IMR-90 (cell line): ENCODE results near the gene PSRC1. TPM values are rescaled to one million over a fixed set of nuclear protein-coding genes. Genes with fewer than 3 reads are reported as not detected.

Experiments
- ATAC-seq: fragments of 200-7000 bp; cut with Tn5 transposase; 2 replicates; pipeline ENCODE4 v1.9.1; 2020; ENCODE audit warnings: low read depth, mild to moderate bottlenecking, moderate library complexity
- BruUV-seq: library from RNA; stranded (reverse); fragments of 400-500 nt; replicated peaks from 2 replicates; lab custom pipeline; 2021; lab: Mats Ljungman, UMichigan
- CTCF ChIA-PET: fragments of 300-600 bp; formaldehyde crosslinking; extraction: SDS; loops from one replicate; lab custom pipeline; 2021; ENCODE audit warnings: antibody characterized with exemption; lab: Yijun Ruan, JAX
- POLR2A ChIA-PET: fragments of 300-600 bp; sonication (Branson Sonifier 250); formaldehyde crosslinking; loops from one replicate; lab custom pipeline; 2022; ENCODE audit warnings: antibody characterized with exemption; ENCODE audit not compliant: unreplicated experiment; lab: Charles Lee
- DNase-seq: peaks from one replicate; pipeline ENCODE4 v3.0.0; 2013
- H2AFZ ChIP-seq: replicated peaks from 2 replicates; pipeline ENCODE3; 2013; ENCODE audit warnings: low read length, mild to moderate bottlenecking; ENCODE audit not compliant: poor library complexity
- H2AK5ac ChIP-seq: 2 replicates; pipeline ENCODE4 v1.6.1; 2013; ENCODE audit warnings: low read depth, low read length, inconsistent platforms
- H2AK9ac ChIP-seq: replicated peaks from 2 replicates; pipeline ENCODE3; 2013; ENCODE audit warnings: mild to moderate bottlenecking, low read depth, low read length, moderate library complexity; ENCODE audit not compliant: poor library complexity
- H2BK120ac ChIP-seq: 2 replicates; pipeline ENCODE4 v1.6.1; 2013; ENCODE audit warnings: low read depth, low read length, inconsistent platforms
- H2BK15ac ChIP-seq: 3 replicates; pipeline ENCODE4 v1.6.1; 2013; ENCODE audit warnings: low read depth, low read length, inconsistent platforms
- H2BK20ac ChIP-seq: 2 replicates; pipeline ENCODE4 v1.6.1; 2013; ENCODE audit warnings: low read depth, mild to moderate bottlenecking, inconsistent platforms, low read length, moderate library complexity
- H2BK5ac ChIP-seq: 2 replicates; pipeline ENCODE4 v1.6.1; 2013; ENCODE audit warnings: mild to moderate bottlenecking, low read depth, low read length, inconsistent platforms; ENCODE audit not compliant: poor library complexity, severe bottlenecking
- H3K14ac ChIP-seq: replicated peaks from 2 replicates; pipeline ENCODE4 v1.6.1; 2013; ENCODE audit warnings: low read depth, low read length, inconsistent platforms
- H3K18ac ChIP-seq: 2 replicates; pipeline ENCODE4 v1.6.1; 2013; ENCODE audit warnings: low read depth, low read length, control low read depth
- H3K23ac ChIP-seq: 2 replicates; pipeline ENCODE4 v1.6.1; 2013; ENCODE audit warnings: low read depth, low read length, inconsistent platforms
- H3K27ac ChIP-seq: 2 replicates; pipeline ENCODE4 v1.5.1; 2013; ENCODE audit warnings: mild to moderate bottlenecking, control low read depth, low read length; ENCODE audit not compliant: insufficient read depth
- H3K27me3 ChIP-seq: 2 replicates; pipeline ENCODE4 v1.6.1; 2013; ENCODE audit warnings: low read length; ENCODE audit not compliant: control insufficient read depth, insufficient read depth
- H3K36me3 ChIP-seq: 2 replicates; pipeline ENCODE4 v1.6.1; 2013; ENCODE audit warnings: low read length, mixed read lengths; ENCODE audit not compliant: control insufficient read depth, insufficient read depth
- H3K4ac ChIP-seq: 2 replicates; pipeline ENCODE4 v1.6.1; 2013; ENCODE audit warnings: low read depth, low read length, inconsistent platforms
- H3K4me1 ChIP-seq: 2 replicates; pipeline ENCODE4 v1.6.1; 2013; ENCODE audit warnings: low read length, mixed read lengths; ENCODE audit not compliant: control insufficient read depth, insufficient read depth
- H3K4me2 ChIP-seq: 2 replicates; pipeline ENCODE4 v1.6.1; 2013; ENCODE audit warnings: low read depth, mild to moderate bottlenecking, control low read depth, low read length, moderate library complexity
- H3K4me3 ChIP-seq: 2 replicates; pipeline ENCODE4 v1.5.1; 2013; ENCODE audit warnings: low read depth, mild to moderate bottlenecking, control low read depth, low read length, moderate library complexity; ENCODE audit not compliant: insufficient read depth
- H3K56ac ChIP-seq: 2 replicates; pipeline ENCODE4 v1.6.1; 2013; ENCODE audit warnings: low read length, inconsistent platforms; ENCODE audit not compliant: insufficient read depth; ENCODE audit errors: extremely low read depth
- H3K79me1 ChIP-seq, 2 experiments: 2 replicates each; pipeline ENCODE4 v1.6.1; 2013; ENCODE audit warnings: low read length in 2 of 2, inconsistent platforms in 1 of 2, low read depth in 1 of 2
- H3K9ac ChIP-seq: 2 replicates; pipeline ENCODE4 v1.6.1; 2013; ENCODE audit warnings: low read depth, low read length, control low read depth
- H3K9me1 ChIP-seq: 2 replicates; pipeline ENCODE4 v1.6.1; 2013; ENCODE audit warnings: low read length, inconsistent platforms; ENCODE audit not compliant: insufficient read depth
- H3K9me3 ChIP-seq: 2 replicates; pipeline ENCODE4 v1.6.1; 2013; ENCODE audit warnings: low read length; ENCODE audit not compliant: control insufficient read depth, insufficient read depth
- H4K20me1 ChIP-seq: 2 replicates; pipeline ENCODE4 v1.6.1; 2013; ENCODE audit warnings: low read length, inconsistent platforms; ENCODE audit not compliant: insufficient read depth
- H4K5ac ChIP-seq: 2 replicates; pipeline ENCODE4 v1.6.1; 2013; ENCODE audit warnings: mild to moderate bottlenecking, low read depth, low read length, control low read depth
- H4K8ac ChIP-seq, 2 experiments: 2 replicates each; pipeline ENCODE4 v1.6.1; 2013; ENCODE audit warnings: low read depth in 2 of 2, low read length in 2 of 2, control low read depth in 1 of 2, inconsistent platforms in 1 of 2
- H4K91ac ChIP-seq: 2 replicates; pipeline ENCODE4 v1.6.1; 2013; ENCODE audit warnings: low read depth, low read length, inconsistent platforms; ENCODE audit not compliant: insufficient read depth
- BHLHE40 ChIP-seq: fragments of 150-350 bp; IDR thresholded peaks from 2 replicates; pipeline ENCODE4 v1.6.1; 2016; ENCODE audit warnings: mild to moderate bottlenecking, low read depth, low read length
- CEBPB ChIP-seq: IDR thresholded peaks from 2 replicates; pipeline ENCODE4 v1.6.1; 2012; ENCODE audit warnings: low read depth, low read length, improper control_type of control experiment
- CHD1 ChIP-seq: IDR thresholded peaks from 2 replicates; pipeline ENCODE4 v1.6.1; 2012; ENCODE audit warnings: low read depth, low read length, improper control_type of control experiment
- CTCF ChIP-seq: conservative IDR thresholded peaks from 2 replicates; pipeline ENCODE4 v1.5.1; 2012; ENCODE audit warnings: mild to moderate bottlenecking, low read depth, low read length, improper control_type of control experiment
- ELK1 ChIP-seq: fragments of 150-350 bp; IDR thresholded peaks from 2 replicates; pipeline ENCODE4 v1.6.1; 2016; ENCODE audit warnings: low read depth, mild to moderate bottlenecking, low read length, moderate library complexity, borderline replicate concordance
- FOS ChIP-seq: fragments of 150-350 bp; IDR thresholded peaks from 2 replicates; pipeline ENCODE4 v1.6.1; 2016; ENCODE audit warnings: low read depth, low read length
- MAFK ChIP-seq: IDR thresholded peaks from 2 replicates; pipeline ENCODE4 v1.6.1; 2012; ENCODE audit warnings: low read depth, low read length, improper control_type of control experiment
- MAZ ChIP-seq: IDR thresholded peaks from 2 replicates; pipeline ENCODE4 v1.6.1; 2012; ENCODE audit warnings: low read depth, mild to moderate bottlenecking, low read length, improper control_type of control experiment, moderate library complexity, borderline replicate concordance
- MXI1 ChIP-seq: IDR thresholded peaks from 2 replicates; pipeline ENCODE4 v1.6.1; 2012; ENCODE audit warnings: low read depth, mild to moderate bottlenecking, low read length, moderate library complexity, borderline replicate concordance
- NFE2L2 ChIP-seq: fragments of 150-350 bp; IDR thresholded peaks from 2 replicates; pipeline ENCODE4 v1.6.1; 2016; ENCODE audit warnings: low read depth, mild to moderate bottlenecking, low read length
- POLR2A ChIP-seq: IDR thresholded peaks from 2 replicates; pipeline ENCODE4 v1.6.1; 2012; ENCODE audit warnings: mild to moderate bottlenecking, low read depth, low read length
- RAD21 ChIP-seq: IDR thresholded peaks from 2 replicates; pipeline ENCODE4 v1.6.1; 2012; ENCODE audit warnings: low read length, improper control_type of control experiment
- RCOR1 ChIP-seq: IDR thresholded peaks from 2 replicates; pipeline ENCODE4 v1.6.1; 2012; ENCODE audit warnings: mild to moderate bottlenecking, low read length, improper control_type of control experiment; ENCODE audit not compliant: insufficient replicate concordance
- RFX5 ChIP-seq: IDR thresholded peaks from 2 replicates; pipeline ENCODE4 v1.8.0; 2012; ENCODE audit warnings: low read depth, mild to moderate bottlenecking, low read length, moderate library complexity
- SMC3 ChIP-seq: fragments of 150-350 bp; IDR thresholded peaks from 2 replicates; pipeline ENCODE4 v1.6.1; 2016; ENCODE audit warnings: low read depth, mild to moderate bottlenecking, antibody characterized with exemption, low read length, moderate library complexity
- USF2 ChIP-seq: fragments of 150-350 bp; IDR thresholded peaks from 2 replicates; pipeline ENCODE4 v1.6.1; 2017; ENCODE audit warnings: mild to moderate bottlenecking, antibody characterized with exemption, low read length, low read depth
- WGBS, 2 experiments: methylation state at CpG; one replicate each; pipeline versions ENCODE4 v1.1.5 to v1.1.7; 2013; ENCODE audit warnings: missing lambda C conversion rate in 2 of 2; ENCODE audit not compliant: insufficient read length in 1 of 2; ENCODE audit errors: extremely low coverage in 2 of 2; 5-methylcytosine and 5-hydroxymethylcytosine counted together
- dilution Hi-C: fragments of 300-500 bp; cut with HindIII; formaldehyde crosslinking; loops from one replicate; pipeline ENCODE4 v1.14.3; 2018; ENCODE audit warnings: low sequenced_read_pairs; ENCODE audit not compliant: unreplicated experiment
- in situ Hi-C: fragments of 300-500 bp; cut with MboI; formaldehyde crosslinking; loops from 3 replicates; pipeline ENCODE4 v1.14.3; 2019; ENCODE audit warnings: low sequenced_read_pairs, inconsistent platforms, mixed read lengths
- intact Hi-C: fragments of 100-400 bp; cut with micrococcal nuclease; formaldehyde crosslinking; loops from 2 replicates; pipeline ENCODE4 v1.10.0; 2022
- polyA plus RNA-seq, 3 experiments: library from polyadenylated mRNA; depleted of rRNA; stranded (reverse); fragments of >200 nt; gene quantifications; 2 replicates each; pipeline ENCODE4 v1.2.3, GENCODE V29; 2012; ENCODE audit warnings: low replicate concordance in 1 of 3
- total RNA-seq: library from RNA; depleted of rRNA; stranded (reverse); fragments of >200 nt; gene quantifications from 2 replicates; pipeline ENCODE4 v1.2.3, GENCODE V29; 2012

PSRC1 gene
- total and polyA plus RNA-seq, 2 of the 4 experiments (the other 2 are of a cell fraction) = 34.6 to 40.3 TPM

GRCh38 chr1:109231066-109231465 lies 51.9 kb downstream of the PSRC1 start:
- CTCF ChIA-PET = interaction anchor here (1.2 kb wide), 1 partner anchor 155 kb away, joined by 6 read pairs; the partner anchor contains the start of gene TAF13
- peaks cover 64% of the 10 kb centered on the region for H4K20me1 ChIP-seq

More at GRCh38 chr1:109231066-109231465, 51.9 kb downstream of the PSRC1 start:
- Histone ChIP-seq H3K4me3 (no peak overlapping the region), H3K27ac (no peak overlapping the region), H3K27me3 (no peaks in the 10 kb centered on the region), H3K4ac (no peak overlapping the region), H3K18ac (no peak overlapping the region), H3K23ac (no peak overlapping the region), H3K9me3 (no peaks in the 10 kb centered on the region), H4K5ac (no peak overlapping the region), H3K9ac (no peak overlapping the region), H2BK5ac (no peak overlapping the region), H4K8ac (no peak overlapping the region), H3K36me3 (peaks cover 54% of the 10 kb centered on the region), H2BK20ac (no peak overlapping the region), H2BK15ac (no peak overlapping the region), H3K56ac (no peak overlapping the region), H2BK120ac (no peak overlapping the region), H3K9me1 (peaks cover 13% of the 10 kb centered on the region), H3K4me1 (peaks cover 15% of the 10 kb centered on the region), H3K14ac (no peak overlapping the region), H4K91ac (no peak overlapping the region), H3K4me2 (no peak overlapping the region), H3K79me1 (peaks cover 26 to 84% of the 10 kb centered on the region in 2 experiments), H2AFZ (no peak overlapping the region), H2AK5ac (no peak overlapping the region), H2AK9ac (no peak overlapping the region)
- POLR2A ChIA-PET = no interaction called here
- in situ Hi-C loops = no loop called here
- no TSS peak for BruUV-seq
- 62% methylated on average over 2 of the region's 3 CpGs; no CpG with 5 or more reads in 1 of the 2 experiments for WGBS, 2 experiments
- ATAC-seq (no peak), DNase-seq (no peak)
- TF ChIP-seq CTCF (no peak), NFE2L2 (no peak), BHLHE40 (no peak), CEBPB (no peak), CHD1 (no peak), MAZ (no peak), USF2 (no peak), MXI1 (no peak), RAD21 (no peak), ELK1 (no peak), POLR2A (no peak), SMC3 (no peak), RCOR1 (no peak), FOS (no peak), RFX5 (no peak), MAFK (no peak)
- dilution Hi-C loops = no loop called here
- intact Hi-C loops = no loop called here
